Measurements from ENCODE around the gene POLRMT.

POLRMT gene

DNA sequence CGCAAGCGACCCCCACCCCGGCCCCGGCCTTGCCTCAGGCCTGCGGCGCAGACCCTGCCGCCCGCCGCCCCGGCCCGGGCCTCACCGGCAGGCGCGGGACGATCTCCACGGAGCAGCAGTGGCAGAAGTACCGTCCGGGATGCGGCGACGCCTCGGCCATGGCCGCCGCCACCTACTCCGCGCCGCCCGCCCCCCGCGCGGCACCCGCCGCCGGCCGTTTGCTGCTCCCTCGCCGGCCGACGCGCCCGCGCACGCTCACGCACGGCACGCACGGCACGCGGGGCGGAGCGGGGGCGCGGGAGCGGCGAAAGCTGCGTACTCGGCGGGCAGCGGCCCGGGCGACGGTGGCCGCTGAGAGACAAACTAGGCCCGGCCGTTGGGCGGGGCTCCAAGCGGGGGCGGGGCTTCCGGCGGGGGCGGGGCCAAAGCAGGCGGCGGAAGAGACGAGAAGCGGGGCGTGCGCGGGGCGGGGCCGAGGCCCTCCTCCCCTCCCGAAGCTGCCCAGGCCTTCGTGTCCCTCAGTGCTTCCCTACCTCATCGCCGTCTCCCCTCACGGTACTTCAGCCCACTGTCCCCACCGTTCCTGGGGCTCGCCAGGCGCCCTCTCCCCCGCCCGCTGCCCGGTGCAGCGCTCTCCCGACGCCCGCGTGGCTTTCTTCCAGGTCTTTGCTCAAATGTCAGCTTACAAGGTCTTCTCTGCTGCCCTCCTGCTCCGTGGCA lies 29.8 kb upstream of the POLRMT start, which contains the start of gene RNF126:
RNF126 (minus strand) TSS at position 253 of the 720 bp plus-strand sequence; CDS start at position 160, 93 bp downstream.
- DNase-seq (ENCODE audit: low read depth, low spot score): peak; percentile 96

DNA sequence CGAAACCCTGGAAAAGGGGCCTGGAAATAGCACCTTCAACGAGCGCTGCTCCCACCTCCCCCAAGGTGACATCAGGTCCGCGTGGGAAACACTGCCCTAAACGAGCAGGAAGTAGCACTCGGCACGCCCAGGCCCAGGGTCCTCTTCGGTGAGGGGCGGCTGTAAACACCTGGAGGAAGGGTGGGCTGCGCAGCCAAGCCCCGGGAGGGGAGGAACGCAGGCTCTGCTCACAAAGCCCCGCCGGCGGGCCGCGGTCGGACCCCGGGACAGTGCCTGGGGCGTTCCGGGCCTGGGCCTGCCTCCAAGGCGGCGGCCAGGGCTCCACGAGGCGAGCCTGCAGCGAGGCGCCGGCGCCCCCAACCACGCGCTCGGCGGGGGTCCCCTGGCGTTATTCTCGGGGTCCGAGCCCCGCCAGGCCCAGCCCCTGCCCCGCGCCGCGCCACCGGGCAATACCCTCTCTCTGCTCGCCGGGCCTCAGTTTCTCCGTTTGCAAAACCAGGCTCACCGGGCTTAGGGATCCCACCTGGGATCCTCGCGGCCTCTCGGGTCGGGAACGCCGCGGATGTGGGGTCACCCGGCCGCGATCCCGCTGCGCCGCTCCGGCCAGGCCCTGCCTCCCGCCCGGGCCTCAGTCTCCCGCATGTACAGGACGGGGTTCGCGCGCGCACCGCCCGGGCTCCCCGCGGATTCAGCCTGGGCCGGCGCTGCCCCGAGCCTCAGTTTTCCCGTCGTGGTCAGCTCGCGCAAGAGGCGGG lies 29.0 kb upstream of the POLRMT start:
- DNase-seq (ENCODE audit: low read depth, low spot score): peak; percentile 60

DNA sequence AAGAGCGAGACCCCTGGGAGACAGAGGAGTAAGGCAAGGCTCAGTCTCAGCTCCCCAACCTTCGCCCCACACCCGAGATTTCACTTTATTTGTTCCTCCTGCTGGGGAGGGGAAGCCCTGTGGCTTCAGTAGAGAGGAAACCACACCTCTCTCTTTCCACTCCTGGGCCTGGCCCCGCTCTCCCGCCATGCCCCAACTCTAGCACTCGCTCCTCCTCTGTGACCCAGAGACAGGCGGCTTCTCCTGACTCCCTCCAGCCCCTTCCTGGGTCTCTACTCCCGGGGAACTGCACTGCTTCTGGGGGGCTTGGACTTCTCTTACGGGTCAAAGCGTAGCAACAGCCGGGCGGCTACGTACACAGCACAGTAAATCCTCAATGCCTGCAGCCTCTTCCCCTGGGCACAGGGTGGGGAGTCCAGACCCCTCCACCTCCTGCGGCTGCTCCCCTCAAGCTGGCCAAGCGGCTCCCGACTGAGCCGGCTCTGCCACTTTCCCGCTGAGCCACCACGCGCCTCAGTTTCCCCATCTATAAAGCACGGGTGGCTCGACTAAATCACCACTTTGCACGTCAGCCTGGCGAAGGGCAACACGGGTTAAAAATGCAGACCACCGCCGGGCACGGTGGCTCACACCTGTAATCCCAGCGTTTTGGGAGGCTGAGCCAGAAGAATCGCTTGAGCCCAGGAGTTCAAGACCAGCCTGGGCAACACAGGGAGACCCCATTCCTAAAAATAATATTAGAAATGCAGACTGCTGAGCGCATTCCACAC lies 28.3 kb upstream of the POLRMT start:
- peak; percentile 42 for DNase-seq (ENCODE audit: low read depth, low spot score)

- DNase-seq (ENCODE audit: low read depth, low spot score): no peak
Observed at GRCh38 chr19:660793-661426, 27.6 kb upstream of the POLRMT start.

- DNase-seq (ENCODE audit: low read depth, low spot score): peak; percentile 38
Observed at GRCh38 chr19:658916-659839, 25.8 kb upstream of the POLRMT start.

GRCh38 chr19:658059-658839 lies 24.9 kb upstream of the POLRMT start:
- DNase-seq (ENCODE audit: low read depth, low spot score): no peak

- no peak for DNase-seq (ENCODE audit: low read depth, low spot score)
Observed at GRCh38 chr19:657611-658010, 24.3 kb upstream of the POLRMT start.

DNA sequence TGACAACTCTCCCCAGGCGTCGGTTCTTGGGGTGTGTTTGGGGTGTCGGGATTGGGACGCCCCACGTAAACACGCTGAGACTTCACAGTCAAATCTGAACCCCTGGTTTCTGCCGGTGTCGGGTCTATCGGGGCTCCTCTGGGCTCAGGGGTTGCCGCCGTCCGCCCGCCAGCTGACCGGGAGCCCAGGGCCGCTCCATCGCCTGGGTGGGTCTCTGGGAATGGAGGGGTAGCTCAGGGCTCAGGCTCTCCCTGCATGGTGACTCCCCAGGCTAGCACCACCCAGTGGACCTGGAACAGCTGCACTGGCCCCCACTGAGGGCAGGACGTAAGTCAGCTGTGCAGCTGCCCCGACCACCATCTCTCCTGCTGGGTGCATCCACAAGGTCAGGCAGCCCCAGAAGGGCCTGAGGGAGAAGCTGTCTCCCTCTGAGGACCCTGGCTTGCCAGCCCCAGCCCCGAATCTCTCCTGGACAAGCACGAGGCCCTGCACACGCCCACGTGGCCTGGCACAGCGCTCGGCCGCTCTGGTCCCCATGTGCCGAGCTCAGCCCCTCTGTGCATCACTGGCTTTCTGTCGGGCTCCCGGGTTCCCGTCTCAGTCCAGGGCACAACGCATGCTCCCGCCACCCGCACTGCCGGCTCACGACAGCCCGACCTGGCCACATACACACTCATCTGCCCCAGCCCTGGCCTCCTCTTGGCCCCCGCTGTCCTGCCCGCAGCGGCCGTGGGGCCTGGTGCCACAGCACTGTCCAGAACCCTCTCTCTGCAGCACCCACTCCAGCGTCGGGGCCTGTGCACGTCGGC lies 23.6 kb upstream of the POLRMT start:
- no peak for DNase-seq (ENCODE audit: low read depth, low spot score)

- no peak for DNase-seq (ENCODE audit: low read depth, low spot score)
Observed at GRCh38 chr19:655691-656090, 22.4 kb upstream of the POLRMT start.

DNA sequence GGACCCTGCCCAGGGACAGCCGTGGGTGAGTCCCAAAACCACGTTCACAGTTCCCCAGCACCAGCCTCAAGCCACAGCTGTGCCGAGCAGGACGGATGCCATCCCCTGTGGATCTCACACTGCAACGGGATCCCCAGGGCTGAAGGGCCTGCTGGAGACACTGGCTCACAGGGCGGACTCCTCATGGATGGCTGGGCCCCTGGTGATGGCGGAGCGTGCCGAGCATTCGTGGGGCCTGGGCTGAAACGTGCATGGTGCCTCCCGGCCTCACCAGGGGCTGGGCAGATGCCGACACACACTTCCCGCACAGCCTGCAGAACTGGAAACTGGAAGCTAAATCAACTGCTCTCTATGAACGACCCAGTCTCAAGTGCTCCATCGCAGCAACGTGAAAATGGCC lies 20.1 kb upstream of the POLRMT start:
- DNase-seq (ENCODE audit: low read depth, low spot score): no peak

GRCh38 chr19:652467-653389 lies 19.4 kb upstream of the POLRMT start:
- no peak for DNase-seq (ENCODE audit: low read depth, low spot score)

GRCh38 chr19:651991-652390 lies 18.7 kb upstream of the POLRMT start:
- DNase-seq (ENCODE audit: low read depth, low spot score): no peak

- DNase-seq (ENCODE audit: low read depth, low spot score): no peak
Observed at GRCh38 chr19:651114-651818, 17.9 kb upstream of the POLRMT start.

- no peak for DNase-seq (ENCODE audit: low read depth, low spot score)
Observed at GRCh38 chr19:650121-650520, 16.8 kb upstream of the POLRMT start.

DNA sequence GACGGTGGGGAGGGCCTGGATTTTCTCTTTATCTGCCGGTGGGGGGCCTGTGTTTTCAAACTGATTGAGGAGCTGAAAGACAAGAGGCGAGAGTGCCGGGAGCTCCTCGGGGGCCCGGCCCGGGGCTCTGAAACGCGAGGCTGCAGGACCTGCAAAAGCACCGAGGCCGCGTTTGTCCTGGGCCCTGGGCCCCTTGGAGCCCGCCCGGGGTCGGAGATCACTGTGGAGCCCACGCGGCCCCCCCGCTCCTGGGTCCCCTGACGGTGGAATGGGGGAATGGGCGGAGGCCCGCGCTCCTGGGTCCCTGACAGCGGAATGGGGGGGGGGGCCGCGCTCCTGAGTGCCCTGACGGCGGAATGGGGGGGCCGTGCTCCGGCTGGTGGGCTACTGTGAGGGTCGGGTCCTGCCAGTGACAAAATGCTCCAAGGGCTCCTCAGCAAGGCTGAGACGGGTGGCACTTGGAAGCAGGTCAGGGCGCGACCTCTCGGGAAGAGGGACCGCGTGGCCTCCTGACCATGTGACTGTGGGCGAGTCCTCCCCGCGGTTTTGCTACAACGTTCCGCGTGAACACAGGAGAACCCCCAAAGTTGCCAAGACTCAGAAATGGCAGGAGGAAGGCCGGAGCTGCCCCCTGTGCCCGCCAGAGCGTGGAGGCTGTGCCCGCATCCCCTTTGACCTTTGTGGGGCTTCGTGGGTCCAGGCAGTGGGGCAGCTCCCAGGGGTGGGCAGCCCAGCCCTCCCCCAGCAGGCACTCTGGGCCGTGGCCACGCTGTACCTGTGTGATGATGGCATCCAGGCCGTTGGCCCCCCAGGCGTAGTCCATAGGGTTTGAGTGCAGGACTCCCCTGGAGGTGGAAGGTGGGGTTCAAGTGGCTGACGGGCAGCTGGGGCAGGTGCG lies 15.8 kb upstream of the POLRMT start:
- DNase-seq (ENCODE audit: low read depth, low spot score): no peak

- no peak for DNase-seq (ENCODE audit: low read depth, low spot score)
Observed at GRCh38 chr19:648305-648704, 15.0 kb upstream of the POLRMT start.

Data from astrocyte of the hippocampus (primary cell).